ENCODE results near the gene COX5A. TPM values are rescaled to one million over a fixed set of nuclear protein-coding genes. Genes with fewer than 3 reads are reported as not detected.
A peak's percentile ranks its signal among the peaks of the same experiment; 100 is the strongest.

Gene COX5A
- total and polyA plus RNA-seq, 2 experiments from 2014 or later = 190 to 885 TPM

- peak overlapping the region; percentile 99 for H3K4me3 ChIP-seq
- TF ChIP-seq REST (IDR thresholded peaks at IDR 0.05; ENCODE audit: unreplicated experiment) (no peak), JUNB (IDR thresholded peaks at IDR 0.05; ENCODE audit: unreplicated experiment) (no peak), STAT1 (IDR thresholded peaks at IDR 0.05; ENCODE audit: unreplicated experiment) (no peak), ZNF114 (CRISPR knock-in tag; IDR thresholded peaks at IDR 0.05) (no peak), CREB1 (CRISPR knock-in tag; IDR thresholded peaks at IDR 0.05; ENCODE audit: low read depth) (no peak)
- peak; percentile 34 for DNase-seq (ENCODE audit: low spot score)
- H3K4me2 ChIP-seq = peak overlapping the region; percentile 94
- no peaks in the 10 kb centered on the region for H3K9me2 ChIP-seq (ENCODE audit: insufficient read depth)
- Mint-ChIP-seq H3K4me1 (peaks cover 16% of the 10 kb centered on the region), H3K27me3 (ENCODE audit: insufficient read depth, low read depth, poor library complexity) (peaks cover 7% of the 10 kb centered on the region), H3K27ac (peak overlapping the region; percentile 97), H3K4me3 (peak overlapping the region; percentile 97), H3K36me3 (ENCODE audit: low read depth) (peaks cover 62% of the 10 kb centered on the region), H3K9me3 (peaks cover 6% of the 10 kb centered on the region; the same call in 2 of the 3 replicates)
- H3K4me1 ChIP-seq (ENCODE audit: insufficient read depth) = peaks cover 6% of the 10 kb centered on the region
- peak; percentile 6; the same call in 2 of the 3 replicates for ATAC-seq
- H3K27me3 ChIP-seq (ENCODE audit: insufficient read depth) = no peaks in the 10 kb centered on the region
- peaks cover 1% of the 10 kb centered on the region; the same call in 1 of the 2 replicates for H3F3A ChIP-seq (replicated peaks; ENCODE audit: low read depth)
- peaks cover under 1% of the 10 kb centered on the region; the same call in 1 of the 2 replicates for H4K20me1 ChIP-seq (replicated peaks; ENCODE audit: insufficient read depth)
- H2AFZ ChIP-seq = peak overlapping the region; percentile 100
- H3K36me3 ChIP-seq (ENCODE audit: insufficient read depth) = peaks cover 11% of the 10 kb centered on the region; the same call in 1 of the 2 replicates
- H3K27ac ChIP-seq (ENCODE audit: low read depth) = no peak overlapping the region; the same call in 1 of the 2 replicates
- H3K79me2 ChIP-seq (replicated peaks; ENCODE audit: insufficient read depth) = peaks cover 13% of the 10 kb centered on the region
These were observed 30.6 kb downstream of the COX5A start for GRCh38 chr15:74907163-74907870.

- H4K20me1 ChIP-seq (replicated peaks; ENCODE audit: insufficient read depth) = peaks cover 4% of the 10 kb centered on the region; the same call in 1 of the 2 replicates
- no peaks in the 10 kb centered on the region for H3K9me2 ChIP-seq (ENCODE audit: insufficient read depth)
- Mint-ChIP-seq H3K4me1 (peaks cover 16% of the 10 kb centered on the region), H3K9me3 (peaks cover 6% of the 10 kb centered on the region; the same call in 2 of the 3 replicates), H3K36me3 (ENCODE audit: low read depth) (peaks cover 66% of the 10 kb centered on the region), H3K27me3 (ENCODE audit: insufficient read depth, low read depth, poor library complexity) (peaks cover 5% of the 10 kb centered on the region), H3K4me3 (peak within 1 kb of the TSS; percentile 97), H3K27ac (peak within 1 kb of the TSS; percentile 97)
- H3K27me3 ChIP-seq (ENCODE audit: insufficient read depth) = no peaks in the 10 kb centered on the region
- peak within 1 kb of the TSS; percentile 99 for H3K4me3 ChIP-seq
- peaks cover 7% of the 10 kb centered on the region; the same call in 1 of the 2 replicates for H3F3A ChIP-seq (replicated peaks; ENCODE audit: low read depth)
- peak; percentile 87 for TF ChIP-seq POLR2AphosphoS5 (IDR thresholded peaks at IDR 0.05; ENCODE audit: low read depth)
- no peak for TF ChIP-seq EZH2 (IDR thresholded peaks at IDR 0.05; ENCODE audit: low read depth, unreplicated experiment)
- peaks cover 13% of the 10 kb centered on the region for H3K79me2 ChIP-seq (replicated peaks; ENCODE audit: insufficient read depth)
- peak; percentile 90 for ATAC-seq
- H3K27ac ChIP-seq (ENCODE audit: low read depth) = peak within 1 kb of the TSS; percentile 79
- H3K36me3 ChIP-seq (ENCODE audit: insufficient read depth) = peaks cover 11% of the 10 kb centered on the region; the same call in 1 of the 2 replicates
- peak within 1 kb of the TSS; percentile 100 for H2AFZ ChIP-seq
- H3K4me1 ChIP-seq (ENCODE audit: insufficient read depth) = peaks cover 6% of the 10 kb centered on the region
- peak within 1 kb of the TSS; percentile 94 for H3K4me2 ChIP-seq
- peak; percentile 97 for DNase-seq (ENCODE audit: low spot score)
These were observed 31.3 kb downstream of the COX5A start, which contains the start of gene FAM219B for GRCh38 chr15:74906450-74907162. TSS of gene FAM219B (minus strand) at chr15:74906851. CDS start at chr15:74906800, 51 bp downstream.
